Right ventricle myocardium inferior (tissue), 1 donor: ENCODE results near the gene WDR93. TPM values are rescaled to one million over a fixed set of nuclear protein-coding genes. Genes with fewer than 3 reads are reported as not detected.

Source experiments
- ATAC-seq: fragments of 200-7000 bp; cut with Tn5 transposase; one replicate; pipeline ENCODE4 v1.9.1; 2020; ENCODE audit warnings: mild to moderate bottlenecking, moderate library complexity
- DNase-seq: peaks from one replicate; pipeline ENCODE4 v3.0.0; 2021; ENCODE audit errors: missing footprints
- intact Hi-C: fragments of 100-400 bp; cut with DNase I; formaldehyde crosslinking; loops from one replicate; pipeline ENCODE4 v1.11.0; 2022
- total RNA-seq: library from RNA; stranded (reverse); fragmentation: NEBNext Ultra II Directional; extraction: Animal tissue kit (Norgen Biotek cat#: 25700); gene quantifications from one replicate; pipeline ENCODE4 v1.2.1, GENCODE V29; 2021
- donor health status: DM: no; HTN: yes; CAD: no; lungs with severe emphysema.

WDR93 gene
- total RNA-seq, 1 donor from 2014 or later = not detected

DNA sequence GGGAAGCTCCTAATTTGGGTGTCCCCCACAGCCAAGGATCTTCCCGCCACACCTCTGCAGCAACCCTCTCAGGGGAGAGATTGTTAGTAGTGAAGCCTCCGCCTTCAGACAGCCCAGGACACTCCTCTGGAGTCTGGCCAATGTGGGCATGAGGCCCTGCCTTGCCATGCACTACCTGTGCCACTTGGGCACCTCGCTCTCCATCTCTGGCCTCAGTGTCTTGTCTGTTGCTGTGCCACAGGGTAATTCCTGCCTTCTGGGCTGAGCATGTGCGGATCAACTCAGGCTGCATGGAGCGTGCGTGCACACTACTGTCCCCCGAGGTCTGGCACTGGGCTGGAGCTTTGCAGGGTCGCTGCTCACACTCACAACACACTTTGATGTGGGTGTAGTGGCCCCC, 68.4 kb downstream of the WDR93 start:
- no peak for DNase-seq
- ATAC-seq = no peak
- intact Hi-C loops = no loop called here

DNA sequence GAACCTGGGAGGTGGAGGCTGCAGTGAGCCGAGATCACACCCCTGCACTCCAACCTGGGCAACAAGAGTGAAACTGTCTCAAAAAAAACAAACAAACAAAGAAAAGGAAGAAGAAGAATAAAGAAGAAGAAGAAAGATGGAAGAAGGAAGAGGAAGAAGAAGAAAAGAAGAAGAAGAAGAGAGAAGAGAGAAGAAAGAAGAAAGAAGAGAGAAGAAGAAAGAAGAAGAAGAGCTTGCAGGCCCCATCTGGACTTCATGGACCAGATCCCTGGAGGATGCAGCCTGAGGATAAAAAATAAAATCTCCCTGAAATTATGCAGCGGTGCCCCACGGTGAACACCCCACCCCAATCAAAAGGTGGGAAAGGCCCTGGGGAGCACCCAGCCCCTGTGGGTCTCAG, 69.2 kb downstream of the WDR93 start:
- DNase-seq (no peak), ATAC-seq (no peak)
- intact Hi-C loops = loop anchor here (1.0 to 5.0 kb wide), 3 partner anchors 115 to 307 kb away; no protein-coding TSS in a partner anchor

DNA sequence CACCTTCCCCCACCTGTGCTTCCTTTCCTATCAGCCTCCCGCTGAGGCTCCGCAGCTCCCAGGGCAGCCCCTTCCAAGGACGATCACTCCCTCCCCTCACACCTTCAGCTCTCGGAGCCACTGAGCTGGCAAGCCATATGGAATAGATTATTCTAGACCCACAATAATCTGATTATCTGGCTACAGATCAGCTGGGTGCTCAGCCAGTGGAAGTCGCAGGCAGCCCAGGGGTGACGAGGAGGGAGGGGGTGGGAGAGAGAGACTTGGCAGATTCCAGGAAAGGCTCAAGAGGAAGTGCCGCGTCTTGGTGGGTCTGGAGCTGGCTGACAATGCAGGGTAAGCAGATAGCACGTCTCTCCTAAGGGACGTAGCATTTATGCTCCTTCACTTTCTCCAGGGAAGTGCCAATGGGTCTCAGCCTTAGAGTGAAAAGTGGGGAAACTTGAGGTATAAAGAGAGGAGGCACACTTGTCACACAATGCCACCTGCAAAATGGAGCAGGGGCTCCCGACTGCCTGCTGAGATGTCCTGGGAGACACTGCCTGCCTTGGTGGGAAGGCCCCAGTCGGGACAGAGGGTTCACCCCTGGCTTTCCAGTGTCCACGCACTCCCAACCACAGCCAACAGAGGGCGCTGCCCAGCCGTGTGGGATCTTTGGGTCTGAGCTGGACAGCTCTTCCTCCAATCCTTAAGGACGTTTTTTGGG, 69.8 kb downstream of the WDR93 start:
- peak; percentile 90 for ATAC-seq
- intact Hi-C loops = loop anchor here (1.0 to 5.0 kb wide), 3 partner anchors 115 to 307 kb away; no protein-coding TSS in a partner anchor
- peak; percentile 91 for DNase-seq

DNA sequence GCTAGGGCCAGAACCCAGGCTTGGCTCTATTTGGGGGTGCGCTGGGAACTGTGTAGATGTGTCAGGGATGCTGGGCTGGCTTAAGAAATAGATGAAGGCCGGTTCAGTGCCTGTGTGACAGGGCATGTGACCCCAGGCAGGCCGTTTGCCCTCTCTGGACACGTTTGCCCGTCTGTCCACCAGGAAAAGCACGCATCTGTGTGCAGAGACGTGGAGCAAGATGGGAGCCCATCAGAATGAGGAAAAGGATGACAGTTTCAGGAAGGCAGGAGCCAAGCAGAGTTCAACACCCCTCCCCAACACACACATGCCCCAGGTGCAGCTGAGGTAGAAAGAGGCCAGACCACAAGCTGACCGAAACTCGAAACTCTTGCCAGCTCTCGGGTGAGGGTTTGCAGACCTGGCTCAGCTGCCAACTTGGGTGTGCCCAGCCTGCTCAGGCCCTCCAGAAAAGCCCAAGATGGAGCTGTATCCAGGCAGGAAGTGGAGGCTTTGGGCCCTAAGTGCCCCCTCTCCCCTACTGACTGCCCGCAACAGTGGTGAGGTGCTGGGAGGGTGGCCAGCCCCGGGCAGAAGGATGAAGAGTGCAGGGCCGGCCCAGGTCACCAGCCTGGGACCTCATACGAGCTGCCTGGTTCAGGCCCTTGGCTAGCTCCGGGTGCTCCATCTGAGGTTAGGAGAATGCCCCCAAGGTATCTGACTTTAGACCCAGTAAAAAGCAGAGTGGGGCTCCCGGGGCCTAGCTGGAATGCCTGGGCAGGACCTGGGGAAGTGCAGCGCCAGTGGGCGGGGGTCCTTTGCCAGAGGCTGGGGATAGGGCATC, 70.6 kb downstream of the WDR93 start:
- no peak for ATAC-seq
- no peak for DNase-seq
- intact Hi-C loops = loop anchor here (5.0 kb wide), 2 partner anchors 211 to 306 kb away; no protein-coding TSS in a partner anchor

DNA sequence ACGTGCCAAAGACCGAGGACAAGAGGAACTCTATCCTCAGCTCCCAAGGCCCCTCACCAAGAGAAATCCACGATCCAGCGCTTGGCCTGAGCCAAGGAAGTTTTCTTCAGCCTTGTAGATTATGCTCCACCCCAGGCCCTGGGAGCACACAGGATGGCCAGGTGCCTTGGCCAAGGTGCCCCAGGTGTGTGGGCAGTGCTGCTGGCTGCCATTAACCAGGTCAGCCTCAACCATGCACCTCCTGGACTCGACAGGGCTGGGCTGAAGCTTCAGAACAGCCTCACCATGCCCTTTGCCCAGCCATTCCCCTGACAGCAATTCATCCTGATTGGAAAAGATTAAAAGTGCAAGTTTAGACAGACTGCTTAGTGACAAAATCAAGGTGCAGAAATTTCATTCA, 71.3 kb downstream of the WDR93 start:
- no peak for DNase-seq
- no peak for ATAC-seq
- intact Hi-C loops = loop anchor here (5.0 kb wide), 2 partner anchors 210 to 305 kb away; no protein-coding TSS in a partner anchor

DNA sequence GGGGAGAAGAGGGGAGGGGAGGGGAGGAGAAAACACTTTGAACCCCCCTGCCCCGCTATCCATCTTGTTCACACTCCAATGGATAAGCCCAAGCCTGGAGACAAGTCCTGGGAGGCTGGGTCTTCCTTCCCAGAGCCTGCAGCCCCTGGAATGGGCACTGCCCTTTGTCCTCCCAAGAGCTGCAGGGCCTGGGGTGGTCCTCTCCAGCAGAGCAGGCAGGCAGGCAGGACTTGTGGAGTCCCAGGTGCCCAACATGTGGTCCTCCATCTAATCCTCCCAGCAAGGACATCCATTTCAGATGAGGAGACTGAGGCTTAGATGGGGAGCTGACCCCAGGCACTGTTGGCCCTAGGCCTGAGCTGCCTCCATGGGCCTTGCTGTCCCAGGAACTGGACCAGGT, 75.1 kb downstream of the WDR93 start:
- DNase-seq (no peak), ATAC-seq (no peak)
- intact Hi-C loops = no loop called here

DNA sequence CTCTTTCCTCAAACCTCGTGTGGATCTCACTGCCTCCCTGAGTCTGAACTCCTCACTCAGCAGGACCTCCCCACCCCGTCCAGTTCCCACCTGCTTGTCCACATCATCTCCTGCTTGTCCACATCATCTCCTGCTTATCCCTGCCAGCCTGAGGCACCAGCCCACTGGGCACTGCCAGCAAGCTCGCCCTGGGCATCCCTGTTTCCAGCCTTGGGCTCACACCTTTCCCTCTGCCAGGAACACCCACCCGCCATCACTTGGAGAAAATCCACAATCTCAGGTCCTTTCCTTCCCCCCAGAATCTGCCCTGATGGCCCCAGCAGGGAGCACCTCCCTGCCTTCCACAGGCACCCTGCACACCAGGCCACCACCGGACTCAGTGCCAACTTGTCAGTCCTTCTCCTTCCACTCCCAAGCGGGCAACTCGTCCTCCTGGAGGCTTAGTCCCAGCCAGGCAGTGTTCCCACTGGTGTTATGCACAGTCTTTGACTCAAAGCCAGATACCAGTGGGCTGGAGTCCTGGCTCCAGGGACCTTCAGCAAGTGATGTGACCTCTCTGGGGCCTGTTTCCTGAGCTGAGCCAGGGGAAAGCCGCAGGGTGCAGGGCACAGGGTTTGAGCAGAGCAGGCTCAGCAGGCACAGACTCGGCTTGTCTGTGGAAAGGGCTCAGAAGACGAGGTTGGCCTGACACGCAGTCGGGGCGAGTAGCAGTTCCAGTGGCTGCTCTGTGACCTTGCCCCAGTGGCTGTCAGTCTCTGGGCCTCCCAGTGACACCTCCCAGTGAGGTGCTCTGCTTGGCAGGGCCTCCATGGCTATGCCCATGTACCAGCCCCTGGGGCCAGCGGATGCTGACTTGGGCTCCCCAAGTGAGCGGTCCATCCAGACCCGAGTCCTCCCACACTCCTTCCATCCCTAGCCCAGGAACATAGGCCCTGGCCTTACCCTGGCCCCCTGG, 76.0 kb downstream of the WDR93 start:
- DNase-seq = no peak
- peak; percentile 88 for ATAC-seq
- intact Hi-C loops = no loop called here

DNA sequence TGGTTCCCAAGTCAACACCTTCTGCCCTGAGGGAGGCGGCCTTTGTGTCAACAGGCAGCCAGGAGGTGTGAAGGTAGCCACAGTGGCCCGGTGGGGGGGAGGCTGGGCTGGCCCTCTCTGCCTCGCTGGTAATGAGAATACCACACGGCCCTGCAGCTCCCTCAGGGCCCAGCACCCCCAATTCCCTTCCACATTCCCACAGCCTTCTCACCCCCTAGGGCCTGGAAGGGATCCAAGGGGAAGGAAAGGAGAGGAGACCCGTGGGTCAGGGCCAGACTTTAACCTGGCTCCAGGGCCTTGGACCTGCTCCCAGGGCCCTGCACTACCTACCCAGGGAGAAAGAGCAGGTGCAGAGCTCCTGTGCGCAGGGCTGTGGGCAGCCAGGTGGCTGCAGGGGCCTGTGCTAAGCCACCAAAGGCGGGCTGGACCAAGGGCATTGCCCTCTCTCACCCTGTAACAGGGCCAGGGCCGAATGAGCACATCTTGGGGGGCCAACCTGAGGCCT, 76.9 kb downstream of the WDR93 start:
- intact Hi-C loops = no loop called here
- no peak for ATAC-seq
- DNase-seq = no peak

DNA sequence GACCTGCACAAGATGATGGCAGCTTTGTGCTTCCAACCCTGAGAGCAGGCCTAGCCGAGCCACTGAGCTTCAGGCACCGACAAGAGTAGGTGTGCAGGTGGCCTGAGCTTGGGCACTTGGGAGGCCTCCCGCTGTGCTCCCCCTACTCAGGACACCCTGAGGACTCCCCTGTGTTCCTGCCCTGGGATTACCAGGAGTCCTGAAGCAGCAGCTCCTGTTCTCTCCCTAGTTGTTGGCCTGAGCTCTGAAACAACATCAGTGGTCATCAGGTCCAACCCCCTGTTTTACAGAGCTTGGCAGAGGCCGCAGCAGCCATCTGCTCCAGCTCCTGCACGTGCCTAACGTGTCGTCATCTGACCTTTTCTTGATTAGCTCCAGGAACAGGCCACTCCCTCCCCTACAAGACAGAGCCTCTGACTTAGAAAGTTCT, 77.5 kb downstream of the WDR93 start:
- DNase-seq (peak; percentile 60), ATAC-seq (peak; percentile 63)
- intact Hi-C loops = no loop called here

DNA sequence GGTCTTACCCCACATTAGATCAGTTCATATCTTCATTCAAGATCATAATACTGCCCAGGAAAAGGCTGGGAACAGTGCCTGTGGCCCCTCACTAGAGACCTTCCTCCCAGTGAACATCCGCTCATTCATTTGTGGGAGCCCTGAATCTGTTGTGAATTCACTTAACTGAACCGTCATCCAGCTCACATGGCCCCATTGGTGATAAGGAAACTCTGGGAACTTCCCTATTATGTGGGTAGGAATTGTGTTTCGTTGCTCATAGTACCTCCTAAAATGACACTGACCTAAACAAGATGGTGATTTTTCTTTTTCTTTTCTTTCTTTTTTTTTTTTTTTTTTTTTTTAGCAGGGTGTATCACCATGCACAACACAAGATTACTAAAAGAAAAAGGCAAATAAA, 78.8 kb downstream of the WDR93 start:
- ATAC-seq = no peak
- no peak for DNase-seq
- intact Hi-C loops = no loop called here

DNA sequence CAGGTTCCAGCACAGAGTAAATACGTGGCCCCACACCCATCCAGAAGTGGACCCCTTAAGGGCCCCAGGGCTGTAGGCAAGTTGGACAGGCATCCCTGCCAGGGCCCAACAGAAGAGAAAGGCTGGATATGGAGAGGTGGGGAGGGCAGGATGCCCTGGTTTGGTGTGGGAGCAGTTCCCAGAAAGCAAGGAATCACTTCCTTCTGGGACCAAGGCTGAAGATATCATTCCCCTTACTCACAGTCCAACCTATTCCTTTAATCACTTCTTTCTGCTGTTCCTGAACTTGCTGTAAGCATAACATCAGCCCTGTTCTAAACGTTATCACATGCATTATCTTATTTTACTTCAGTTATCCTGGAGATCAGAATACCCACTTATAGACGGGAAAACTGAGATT, 79.4 kb downstream of the WDR93 start:
- ATAC-seq (no peak), DNase-seq (no peak)
- intact Hi-C loops = no loop called here

DNA sequence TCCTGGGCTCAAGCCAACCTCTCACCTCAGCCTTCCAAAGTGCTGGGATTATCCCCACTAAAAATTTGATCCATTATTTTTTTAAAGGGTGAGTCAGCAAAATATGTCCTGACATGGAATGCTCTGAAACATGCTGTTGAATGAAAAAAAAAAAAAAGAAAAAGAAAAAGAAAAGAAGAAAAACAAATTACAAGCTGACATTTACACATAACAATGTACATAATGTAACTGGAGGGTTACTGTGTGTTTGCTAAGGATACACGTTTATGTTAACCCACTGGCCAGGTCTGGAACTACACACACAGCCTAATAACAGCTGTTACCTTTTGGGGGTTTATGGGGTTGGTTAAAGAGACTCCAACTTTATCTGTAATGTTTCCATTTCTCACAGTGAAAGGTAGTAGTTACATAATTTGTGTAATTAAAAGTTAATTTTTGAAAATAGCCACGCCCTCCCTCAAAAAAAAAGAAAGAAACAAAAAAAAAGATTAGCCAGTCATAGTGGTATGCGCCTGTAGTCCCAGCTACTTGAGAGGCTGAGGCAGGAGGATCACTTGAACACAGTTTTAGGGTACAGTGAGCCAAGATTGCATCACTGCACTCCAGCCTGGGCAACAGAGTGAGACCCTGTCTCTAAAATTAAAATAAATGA, 82.4 kb downstream of the WDR93 start:
- intact Hi-C loops = no loop called here
- DNase-seq = no peak
- no peak for ATAC-seq

DNA sequence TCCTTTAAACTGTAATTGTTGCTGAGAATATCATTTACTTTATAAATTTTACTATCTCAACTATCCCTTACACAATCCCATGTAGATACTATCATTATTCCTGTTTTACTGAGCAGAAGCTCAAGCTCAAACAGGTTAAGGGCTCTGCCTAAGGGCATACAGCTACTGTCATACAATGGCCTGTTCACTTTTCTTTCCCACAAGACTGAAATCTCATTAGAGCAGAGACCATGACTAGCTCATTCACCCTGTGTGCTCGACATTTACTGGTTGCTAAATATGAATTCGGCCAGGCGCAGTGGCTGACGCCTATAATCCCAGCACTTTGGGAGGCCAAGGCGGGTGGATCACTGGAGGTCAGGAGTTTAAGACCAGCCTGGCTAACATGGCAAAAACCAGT, 83.9 kb downstream of the WDR93 start:
- no peak for DNase-seq
- no peak for ATAC-seq
- intact Hi-C loops = no loop called here

DNA sequence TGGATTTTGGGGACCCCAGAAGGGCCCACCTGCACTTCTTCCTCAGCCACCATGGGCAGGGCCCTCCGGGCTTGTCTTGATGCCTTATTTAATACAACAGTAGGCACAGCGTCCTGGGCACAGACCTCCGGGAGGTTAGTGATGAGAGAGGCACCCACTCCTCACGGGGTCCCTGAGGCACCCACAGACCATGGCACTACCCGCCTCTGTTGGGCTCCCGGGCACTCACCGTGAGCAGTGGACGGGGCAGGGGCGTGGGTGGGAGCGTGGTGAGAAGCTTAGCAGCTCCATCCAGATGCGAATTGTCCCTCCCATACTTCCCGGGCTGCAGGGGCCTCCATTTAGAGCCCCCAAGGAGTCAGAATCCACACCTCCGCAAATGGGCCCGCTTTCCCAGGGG, 85.2 kb downstream of the WDR93 start:
- intact Hi-C loops = no loop called here
- DNase-seq = no peak
- no peak for ATAC-seq

DNA sequence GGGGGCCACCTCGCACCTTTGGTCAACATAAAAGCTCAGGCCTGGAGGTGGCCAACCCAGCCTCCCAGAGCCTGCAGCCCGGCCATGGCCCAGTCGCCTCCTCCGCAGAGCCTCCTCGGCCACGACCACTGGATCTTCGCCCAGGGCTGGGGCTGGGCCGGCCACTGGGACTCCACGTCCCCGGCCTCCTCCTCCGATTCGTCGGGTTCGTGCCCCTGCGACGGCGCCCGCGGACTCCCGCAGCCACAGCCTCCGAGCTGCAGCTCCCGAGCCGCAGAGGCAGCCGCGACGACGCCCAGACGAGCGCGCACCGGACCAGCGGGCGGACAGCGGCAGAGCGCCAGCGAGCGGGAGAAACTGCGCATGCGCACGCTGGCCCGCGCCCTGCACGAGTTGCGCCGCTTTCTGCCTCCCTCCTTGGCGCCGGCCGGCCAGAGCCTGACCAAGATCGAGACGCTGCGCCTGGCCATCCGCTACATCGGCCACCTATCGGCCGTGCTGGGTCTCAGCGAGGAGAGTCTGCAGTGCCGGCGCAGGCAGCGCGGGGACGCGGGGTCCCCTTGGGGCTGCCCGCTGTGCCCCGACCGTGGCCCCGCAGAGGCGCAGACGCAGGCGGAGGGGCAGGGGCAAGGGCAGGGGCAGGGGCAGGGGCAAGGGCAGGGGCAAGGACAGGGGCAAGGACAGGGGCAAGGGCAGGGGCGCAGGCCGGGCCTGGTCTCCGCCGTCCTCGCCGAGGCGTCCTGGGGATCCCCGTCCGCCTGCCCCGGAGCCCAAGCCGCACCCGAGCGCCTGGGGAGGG, 85.9 kb downstream of the WDR93 start, which contains the start of gene MESP2:
Gene MESP2, plus strand, starts transcription at position 59 of the 799 bp plus-strand sequence. Its CDS starts 26 bp downstream, at position 85.
- DNase-seq (peak; percentile 94), ATAC-seq (peak; percentile 95)
- intact Hi-C loops = no loop called here

DNA sequence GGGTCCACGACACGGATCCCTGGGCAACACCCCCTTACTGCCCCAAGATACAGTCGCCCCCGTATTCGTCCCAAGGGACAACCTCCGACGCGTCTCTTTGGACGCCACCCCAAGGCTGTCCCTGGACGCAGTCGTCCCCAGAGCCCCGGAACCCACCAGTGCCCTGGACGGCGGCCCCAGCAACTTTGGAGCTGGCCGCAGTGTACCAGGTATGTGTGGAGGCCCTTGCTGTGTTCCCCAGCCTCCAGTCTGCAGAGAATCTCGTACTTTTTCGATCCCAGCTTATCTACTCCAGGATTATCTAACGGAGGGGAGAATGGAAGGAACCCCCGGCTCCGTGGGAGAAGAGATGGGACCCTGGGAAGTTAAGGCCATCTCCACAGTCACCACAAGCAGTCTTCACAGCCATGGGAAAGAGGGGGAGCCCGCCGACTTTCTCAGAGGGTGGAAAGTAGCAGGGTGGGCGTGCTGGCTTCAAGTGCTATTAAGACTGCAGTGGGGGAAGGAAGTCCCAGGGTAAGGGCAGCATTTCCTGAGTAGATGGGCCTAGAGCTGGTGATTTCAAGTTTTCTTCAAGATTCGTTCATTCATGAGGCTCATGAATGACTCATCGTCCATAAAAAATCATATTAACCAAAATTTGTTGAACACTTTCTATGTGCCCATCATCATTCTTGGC, 86.6 kb downstream of the WDR93 start:
- intact Hi-C loops = no loop called here
- peak; percentile 1 for ATAC-seq

More for the DNA sequence above, 86.6 kb downstream of the WDR93 start:
- DNase-seq = no peak
